T-cell (primary cell): ENCODE measurements around the gene RERE. TPM values are rescaled to one million over a fixed set of nuclear protein-coding genes. Genes with fewer than 3 reads are reported as not detected.

ENCODE experiments used
- ATAC-seq, 4 experiments: fragments of 200-7000 bp in 3 of 4; fragments of 150-1000 bp in 1 of 4; cut with Tn5 transposase; replicated peaks in 1 of 4; 1 replicate in 3 of 4; 2 replicates in 1 of 4; pipeline ENCODE4 v1.10.0; 2021; ENCODE audit warnings: moderate library complexity in 3 of 4, mild to moderate bottlenecking in 2 of 4, moderate number of reproducible peaks in 1 of 4
- CTCF ChIA-PET, 2 donors: fragments of 300-600 bp; sonication (Branson Sonifier 250); formaldehyde crosslinking; loops; one replicate each; lab custom pipeline; 2022; ENCODE audit warnings: antibody characterized with exemption in 2 of 2; lab: Charles Lee
- POLR2A ChIA-PET, 2 donors: fragments of 300-600 bp; sonication (Branson Sonifier 250); formaldehyde crosslinking; loops; one replicate each; lab custom pipeline; 2022; ENCODE audit warnings: antibody characterized with exemption in 2 of 2; lab: Charles Lee
- DNase-seq, 35 experiments: peaks; one replicate each; pipeline versions ENCODE4 v3.0.0 to v3.0.0-alpha.2; 2013 to 2023
- H3K27ac ChIP-seq: one replicate; pipeline ENCODE4 v1.5.1; 2013; ENCODE audit warnings: low read length
- H3K27me3 ChIP-seq, 2 experiments: replicated peaks in 1 of 2; 1 replicate in 1 of 2; 2 replicates in 1 of 2; pipeline versions ENCODE4 v1.6.1 to v1.7.0; 2013; ENCODE audit warnings: low read length in 1 of 2, mixed read lengths in 1 of 2; ENCODE audit not compliant: control insufficient read depth in 2 of 2, insufficient read depth in 2 of 2; ENCODE audit errors: extremely low read depth in 1 of 2
- H3K36me3 ChIP-seq, 2 donors: 1 replicate in 1 of 2; 2 replicates in 1 of 2; pipeline versions ENCODE4 v1.6.1 to v1.7.0; 2013; ENCODE audit warnings: low read length in 1 of 2; ENCODE audit not compliant: control insufficient read depth in 2 of 2, insufficient read depth in 1 of 2; ENCODE audit errors: extremely low read depth in 1 of 2
- H3K4me1 ChIP-seq, 2 experiments: 1 replicate in 1 of 2; 2 replicates in 1 of 2; pipeline versions ENCODE4 v1.6.1 to v1.7.0; 2013; ENCODE audit warnings: low read length in 2 of 2, mixed read lengths in 1 of 2; ENCODE audit not compliant: insufficient read depth in 2 of 2, control insufficient read depth in 1 of 2; ENCODE audit errors: extremely low read depth in 1 of 2
- H3K4me3 ChIP-seq, 2 donors: 1 replicate in 1 of 2; 2 replicates in 1 of 2; pipeline versions ENCODE4 v1.5.1 to v1.7.0; 2013; ENCODE audit warnings: mild to moderate bottlenecking in 2 of 2, low read length in 1 of 2, moderate library complexity in 1 of 2; ENCODE audit not compliant: control insufficient read depth in 1 of 2; ENCODE audit errors: extremely low read depth in 1 of 2
- H3K9me3 ChIP-seq: 2 replicates; pipeline ENCODE4 v1.7.0; 2013
- H3K27ac Mint-ChIP-seq, 2 donors: one replicate each; pipeline ENCODE4 v1.8.0; 2020 to 2021; ENCODE audit warnings: mild to moderate bottlenecking in 2 of 2, mixed read lengths in 2 of 2
- H3K27me3 Mint-ChIP-seq, 2 donors: one replicate each; pipeline ENCODE4 v1.8.0; 2021 to 2022; ENCODE audit warnings: mixed read lengths in 2 of 2
- H3K36me3 Mint-ChIP-seq: one replicate; pipeline ENCODE4 v1.8.0; 2021; ENCODE audit warnings: mixed read lengths
- H3K4me1 Mint-ChIP-seq, 3 donors: one replicate each; pipeline ENCODE4 v1.8.0; 2020 to 2022; ENCODE audit warnings: mixed read lengths in 3 of 3, mild to moderate bottlenecking in 1 of 3
- H3K4me3 Mint-ChIP-seq, 3 donors: one replicate each; pipeline ENCODE4 v1.8.0; 2020 to 2022; ENCODE audit warnings: mild to moderate bottlenecking in 3 of 3, mixed read lengths in 3 of 3, moderate library complexity in 3 of 3
- H3K9me3 Mint-ChIP-seq, 3 donors: one replicate each; pipeline ENCODE4 v1.8.0; 2020 to 2022; ENCODE audit warnings: mixed read lengths in 3 of 3
- WGBS: methylation state at CpG from one replicate; pipeline ENCODE4 v1.1.5; 2013; ENCODE audit warnings: missing lambda C conversion rate; ENCODE audit not compliant: insufficient coverage; 5-methylcytosine and 5-hydroxymethylcytosine counted together
- total RNA-seq, 35 experiments: library from RNA in 6 of 35; stranded (reverse) in 6 of 35; fragments of 120-200 nt in 1 of 35; gene quantifications; one replicate each; pipeline versions ENCODE4 v1.2.1 to v1.2.4 and lab custom pipeline; 2013 to 2026

RERE gene
- total RNA-seq, 5 donors from 2014 or later (not counting 1 experiment from before 2014, with no cell fraction given) = 85.1 to 116 (median 103) TPM

GRCh38 chr1:8373581-8374241 is 443.7 kb downstream of the RERE start:
- Histone ChIP-seq H3K4me1 (peaks cover 4 to 26% of the 10 kb centered on the region in 2 experiments), H3K36me3 (peaks cover 8 to 26% of the 10 kb centered on the region in 2 donors), H3K27me3 (no peaks in the 10 kb centered on the region), H3K4me3 (no peak overlapping the region), H3K27ac (no peak overlapping the region), H3K9me3 (no peaks in the 10 kb centered on the region)
- ChIA-PET CTCF (no interaction called here), POLR2A (no interaction called here)
- peak overlapping the region in 1 of 2 donors; percentile 80 for H3K27ac Mint-ChIP-seq
- DNase-seq = no peak
- no peak overlapping the region for H3K4me3 Mint-ChIP-seq
- no peak for ATAC-seq
- no peaks in the 10 kb centered on the region for H3K9me3 Mint-ChIP-seq
- whole genome bisulfite sequencing = 69% methylated on average over 17 of the region's 19 CpGs
- H3K4me1 Mint-ChIP-seq = peaks cover 71 to 84% (median 74%) of the 10 kb centered on the region in 3 donors
- H3K36me3 Mint-ChIP-seq = peaks cover 12% of the 10 kb centered on the region
- no peaks in the 10 kb centered on the region for H3K27me3 Mint-ChIP-seq

- Histone ChIP-seq H3K36me3 (peaks cover 8 to 26% of the 10 kb centered on the region in 2 donors), H3K4me3 (no peak overlapping the region), H3K27ac (no peak overlapping the region), H3K4me1 (peaks cover 0 to 21% of the 10 kb centered on the region in 2 experiments), H3K9me3 (no peaks in the 10 kb centered on the region), H3K27me3 (no peaks in the 10 kb centered on the region)
- H3K27ac Mint-ChIP-seq = no peak overlapping the region
- no peaks in the 10 kb centered on the region for H3K27me3 Mint-ChIP-seq
- ChIA-PET POLR2A (no interaction called here), CTCF (no interaction called here)
- WGBS = 100% methylated on average over 1 of the region's 3 CpGs
- H3K4me3 Mint-ChIP-seq = no peak overlapping the region
- no peak for DNase-seq
- no peak for ATAC-seq
- H3K4me1 Mint-ChIP-seq = peaks cover 66 to 81% (median 68%) of the 10 kb centered on the region in 3 donors
- H3K9me3 Mint-ChIP-seq = no peaks in the 10 kb centered on the region
- peaks cover 12% of the 10 kb centered on the region for H3K36me3 Mint-ChIP-seq
Measured at GRCh38 chr1:8373125-8373524, 444.3 kb downstream of the RERE start.

- Mint-ChIP-seq H3K27ac (peak overlapping the region in 1 of 2 donors; percentile 25), H3K9me3 (no peaks in the 10 kb centered on the region), H3K4me3 (no peak overlapping the region), H3K36me3 (peaks cover 8% of the 10 kb centered on the region), H3K4me1 (peaks cover 68 to 81% (median 69%) of the 10 kb centered on the region in 3 donors), H3K27me3 (no peaks in the 10 kb centered on the region)
- Histone ChIP-seq H3K9me3 (no peaks in the 10 kb centered on the region), H3K4me3 (no peak overlapping the region), H3K27ac (no peak overlapping the region), H3K27me3 (no peaks in the 10 kb centered on the region), H3K4me1 (peaks cover 0 to 19% of the 10 kb centered on the region in 2 experiments), H3K36me3 (peaks cover 8 to 36% of the 10 kb centered on the region in 2 donors)
- ChIA-PET POLR2A (no interaction called here), CTCF (no interaction called here)
- ATAC-seq (no peak), DNase-seq (no peak)
- 94% methylated on average over 4 of the region's 9 CpGs for WGBS
Measured at GRCh38 chr1:8371372-8371991, 446.0 kb downstream of the RERE start.

- 100% methylated on average over 1 of the region's 5 CpGs for whole genome bisulfite sequencing
- Mint-ChIP-seq H3K4me1 (peaks cover 64 to 78% (median 66%) of the 10 kb centered on the region in 3 donors), H3K4me3 (no peak overlapping the region), H3K27me3 (no peaks in the 10 kb centered on the region), H3K36me3 (peaks cover 8% of the 10 kb centered on the region), H3K9me3 (no peaks in the 10 kb centered on the region), H3K27ac (peak overlapping the region in 1 of 2 donors; percentile 45)
- ChIA-PET POLR2A (no interaction called here), CTCF (interaction anchor here (0.5 to 0.6 kb wide), 2 partner anchors 345 to 389 kb away, joined by 3 read pairs; no protein-coding TSS in a partner anchor)
- no peak for ATAC-seq
- Histone ChIP-seq H3K36me3 (peaks cover 11 to 38% of the 10 kb centered on the region in 2 donors), H3K27me3 (no peaks in the 10 kb centered on the region), H3K27ac (no peak overlapping the region), H3K4me1 (peaks cover 0 to 14% of the 10 kb centered on the region in 2 experiments), H3K9me3 (no peaks in the 10 kb centered on the region), H3K4me3 (no peak overlapping the region)
- no peak for DNase-seq
Measured at GRCh38 chr1:8370905-8371315, 446.5 kb downstream of the RERE start.

GRCh38 chr1:8370046-8370881 is 447.2 kb downstream of the RERE start:
- Histone ChIP-seq H3K4me1 (peaks cover 0 to 14% of the 10 kb centered on the region in 2 experiments), H3K27ac (no peak overlapping the region), H3K36me3 (peaks cover 11 to 44% of the 10 kb centered on the region in 2 donors), H3K9me3 (no peaks in the 10 kb centered on the region), H3K4me3 (no peak overlapping the region), H3K27me3 (no peaks in the 10 kb centered on the region)
- CTCF ChIA-PET = interaction anchor here (0.5 to 0.6 kb wide), 3 partner anchors 345 to 613 kb away, joined by 3 read pairs; no protein-coding TSS in a partner anchor
- 97% methylated on average over 5 of the region's 14 CpGs for WGBS
- Mint-ChIP-seq H3K4me1 (peaks cover 61 to 75% (median 64%) of the 10 kb centered on the region in 3 donors), H3K4me3 (no peak overlapping the region), H3K9me3 (no peaks in the 10 kb centered on the region), H3K27ac (no peak overlapping the region), H3K36me3 (peaks cover 12% of the 10 kb centered on the region), H3K27me3 (no peaks in the 10 kb centered on the region)
- no peak for DNase-seq
- POLR2A ChIA-PET = no interaction called here
- ATAC-seq = no peak
